GM21717 (cell line): ENCODE measurements around the gene MUC20.
"Not testable (repeated sequence)": the region's sequence is repeated elsewhere in the genome, so short reads cannot be mapped to it uniquely, and the experiment has no call there.

Experiments used
- ATAC-seq: cut with Tn5 transposase; IDR thresholded peaks from one replicate; pipeline ENCODE4 v1.9.1; 2021; ENCODE audit warnings: mild to moderate bottlenecking, moderate library complexity; ENCODE audit not compliant: unreplicated experiment

The MUC20 gene

GRCh38 chr3:195720831-195721506 lies at the start of gene MUC20:
MUC20 (plus strand) TSS chr3:195720978; CDS start chr3:195721008, 30 bp downstream.
- not testable (repeated sequence) for ATAC-seq

GRCh38 chr3:195671283-195671682 lies 49.5 kb upstream of the MUC20 start:
- not testable (repeated sequence) for ATAC-seq

- not testable (repeated sequence) for ATAC-seq
These were observed 47.1 kb upstream of the MUC20 start for GRCh38 chr3:195673711-195674110.

- not testable (repeated sequence) for ATAC-seq
These were observed 42.3 kb upstream of the MUC20 start for GRCh38 chr3:195678391-195679015.

GRCh38 chr3:195680690-195681089 lies 40.1 kb upstream of the MUC20 start:
- not testable (repeated sequence) for ATAC-seq

GRCh38 chr3:195681458-195682103 lies 39.2 kb upstream of the MUC20 start:
- ATAC-seq = not testable (repeated sequence)

- ATAC-seq = not testable (repeated sequence)
These were observed 38.6 kb upstream of the MUC20 start for GRCh38 chr3:195682104-195682742.

- not testable (repeated sequence) for ATAC-seq
These were observed 36.9 kb upstream of the MUC20 start for GRCh38 chr3:195683722-195684526.

GRCh38 chr3:195684527-195685257 lies 36.1 kb upstream of the MUC20 start:
- ATAC-seq = not testable (repeated sequence)

- not testable (repeated sequence) for ATAC-seq
These were observed 34.1 kb upstream of the MUC20 start for GRCh38 chr3:195686537-195687208.

- not testable (repeated sequence) for ATAC-seq
These were observed 33.5 kb upstream of the MUC20 start for GRCh38 chr3:195687209-195687760.

- not testable (repeated sequence) for ATAC-seq
These were observed 32.2 kb upstream of the MUC20 start for GRCh38 chr3:195688471-195689183.

GRCh38 chr3:195689184-195690070 lies 31.4 kb upstream of the MUC20 start:
- not testable (repeated sequence) for ATAC-seq

GRCh38 chr3:195690951-195691350 lies 29.8 kb upstream of the MUC20 start:
- ATAC-seq = no peak

GRCh38 chr3:195691596-195692353 lies 29.0 kb upstream of the MUC20 start:
- not testable (repeated sequence) for ATAC-seq

- no peak for ATAC-seq
These were observed 28.5 kb upstream of the MUC20 start for GRCh38 chr3:195692354-195692685.
